Esophagus squamous epithelium (tissue), 5 donors: Measurements from ENCODE around the gene GRIN1. TPM values are rescaled to one million over a fixed set of nuclear protein-coding genes. Genes with fewer than 3 reads are reported as not detected.

Source experiments
- DNase-seq: peaks from one replicate; lab custom pipeline; 2025; lab: John Stamatoyannopoulos, UW
- H3K27ac ChIP-seq, 4 donors: fragments of 200-600 bp; sonication (generic); one replicate each; pipeline ENCODE4 v1.5.1; 2016 to 2019; ENCODE audit warnings: mild to moderate bottlenecking in 1 of 4
- H3K27me3 ChIP-seq, 4 donors: fragments of 200-600 bp; sonication (generic); 1 replicate in 3 of 4; 2 replicates in 1 of 4; pipeline versions ENCODE4 v1.5.1 to v1.6.0; 2017 to 2021; ENCODE audit warnings: antibody characterized with exemption in 1 of 4
- H3K36me3 ChIP-seq, 3 donors: fragments of 200-600 bp; sonication (generic); one replicate each; pipeline ENCODE4 v1.5.1; 2016 to 2019
- H3K4me1 ChIP-seq, 3 donors: fragments of 200-600 bp; sonication (generic); one replicate each; pipeline ENCODE4 v1.5.1; 2017 to 2019
- H3K4me3 ChIP-seq, 4 donors: fragments of 200-600 bp; sonication (generic); 1 replicate in 3 of 4; 2 replicates in 1 of 4; pipeline ENCODE4 v1.5.1; 2016 to 2019; ENCODE audit warnings: mild to moderate bottlenecking in 2 of 4, moderate library complexity in 1 of 4
- H3K9me3 ChIP-seq, 3 donors: fragments of 200-600 bp; sonication (generic); one replicate each; pipeline ENCODE4 v1.5.1; 2016 to 2019
- POLR2A ChIP-seq, 4 donors: fragments of 450-650 bp; IDR thresholded peaks; one replicate each; pipeline ENCODE4 v1.6.1; 2017; ENCODE audit warnings: antibody characterized with exemption in 4 of 4, mild to moderate bottlenecking in 4 of 4, moderate library complexity in 3 of 4
- WGBS, 2 donors: methylation state at CpG; one replicate each; pipeline ENCODE4 v1.1.5; 2018; 5-methylcytosine and 5-hydroxymethylcytosine counted together
- intact Hi-C: fragments of 100-400 bp; cut with DNase I; formaldehyde crosslinking; loops from one replicate; pipeline ENCODE4 v1.15.0; 2022
- total RNA-seq, 4 donors: library from RNA; depleted of rRNA; stranded (reverse); fragments of >200 nt; gene quantifications; one replicate each; pipeline ENCODE4 v1.1.0, GENCODE V29; 2016
- TF ChIP-seq, protein P1 (sequence below), 6 experiments: fragments of 450-650 bp in 4 of 6; fragments of 200-600 bp in 2 of 6; sonication (generic) in 2 of 6; IDR thresholded peaks; one replicate each; pipeline ENCODE4 v1.5.1; 2016 to 2019; ENCODE audit warnings: antibody characterized with exemption in 6 of 6, mild to moderate bottlenecking in 4 of 6, moderate library complexity in 4 of 6
- donor health status: DM: yes; HTN: yes; CAD: no.

The GRIN1 gene
- total RNA-seq, 4 donors from 2014 or later: 0.38 TPM; not detected in 3

DNA sequence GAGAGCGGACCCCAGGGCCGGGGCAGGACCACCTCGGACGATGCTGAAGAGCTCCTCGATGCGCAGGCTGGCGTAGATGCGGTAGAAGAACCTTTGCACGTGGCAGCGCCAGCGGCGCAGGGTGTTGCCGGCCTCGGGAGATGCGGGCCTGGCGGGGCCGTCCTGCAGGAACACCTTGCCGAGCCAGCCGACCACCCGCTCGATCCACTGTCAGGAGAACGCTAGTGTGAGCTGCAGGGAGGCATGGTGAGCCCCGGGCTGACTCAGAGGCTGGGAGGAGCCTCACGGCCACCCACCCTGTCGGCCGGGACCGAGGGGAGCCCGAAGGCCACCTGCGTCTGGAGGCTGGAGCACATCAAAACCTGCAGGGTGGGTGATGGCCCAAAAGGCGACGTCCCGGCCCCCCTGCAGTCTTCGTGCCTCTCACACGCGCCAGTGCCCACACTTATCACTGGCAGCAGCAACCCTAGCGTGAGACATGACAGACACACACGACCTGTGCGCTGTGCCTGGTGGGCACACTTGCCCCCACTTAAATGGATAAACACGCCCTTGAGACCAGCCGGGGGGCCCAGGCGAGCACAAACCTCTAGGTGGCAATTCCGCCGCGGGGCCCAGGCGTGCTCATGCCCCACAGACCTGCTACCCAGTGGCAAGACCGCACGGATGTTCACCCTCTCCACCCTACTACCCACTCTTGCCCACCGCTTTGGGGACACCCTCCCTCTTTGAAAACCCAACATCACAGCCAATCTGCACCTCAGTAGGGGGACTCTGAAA is 46.1 kb downstream of the GRIN1 start:
- Histone ChIP-seq H3K27me3 (no peaks in the 10 kb centered on the region), H3K36me3 (peaks cover 47 to 79% (median 47%) of the 10 kb centered on the region in 3 donors), H3K9me3 (no peaks in the 10 kb centered on the region), H3K4me1 (peaks cover 31 to 48% (median 32%) of the 10 kb centered on the region in 3 donors), H3K27ac (no peak overlapping the region), H3K4me3 (no peak overlapping the region)
- 90% methylated on average over 23 to 24 of the region's 48 CpGs for WGBS, 2 donors
- no peak for DNase-seq
- intact Hi-C loops: loop anchor here (10.0 kb wide), 1 partner anchor 50 kb away; the partner anchor contains the start of gene SLC34A3
- TF ChIP-seq, protein P1, sequence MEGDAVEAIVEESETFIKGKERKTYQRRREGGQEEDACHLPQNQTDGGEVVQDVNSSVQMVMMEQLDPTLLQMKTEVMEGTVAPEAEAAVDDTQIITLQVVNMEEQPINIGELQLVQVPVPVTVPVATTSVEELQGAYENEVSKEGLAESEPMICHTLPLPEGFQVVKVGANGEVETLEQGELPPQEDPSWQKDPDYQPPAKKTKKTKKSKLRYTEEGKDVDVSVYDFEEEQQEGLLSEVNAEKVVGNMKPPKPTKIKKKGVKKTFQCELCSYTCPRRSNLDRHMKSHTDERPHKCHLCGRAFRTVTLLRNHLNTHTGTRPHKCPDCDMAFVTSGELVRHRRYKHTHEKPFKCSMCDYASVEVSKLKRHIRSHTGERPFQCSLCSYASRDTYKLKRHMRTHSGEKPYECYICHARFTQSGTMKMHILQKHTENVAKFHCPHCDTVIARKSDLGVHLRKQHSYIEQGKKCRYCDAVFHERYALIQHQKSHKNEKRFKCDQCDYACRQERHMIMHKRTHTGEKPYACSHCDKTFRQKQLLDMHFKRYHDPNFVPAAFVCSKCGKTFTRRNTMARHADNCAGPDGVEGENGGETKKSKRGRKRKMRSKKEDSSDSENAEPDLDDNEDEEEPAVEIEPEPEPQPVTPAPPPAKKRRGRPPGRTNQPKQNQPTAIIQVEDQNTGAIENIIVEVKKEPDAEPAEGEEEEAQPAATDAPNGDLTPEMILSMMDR (IDR thresholded peaks at IDR 0.05): no peak
- no peak for TF ChIP-seq POLR2A (IDR thresholded peaks at IDR 0.05)

DNA sequence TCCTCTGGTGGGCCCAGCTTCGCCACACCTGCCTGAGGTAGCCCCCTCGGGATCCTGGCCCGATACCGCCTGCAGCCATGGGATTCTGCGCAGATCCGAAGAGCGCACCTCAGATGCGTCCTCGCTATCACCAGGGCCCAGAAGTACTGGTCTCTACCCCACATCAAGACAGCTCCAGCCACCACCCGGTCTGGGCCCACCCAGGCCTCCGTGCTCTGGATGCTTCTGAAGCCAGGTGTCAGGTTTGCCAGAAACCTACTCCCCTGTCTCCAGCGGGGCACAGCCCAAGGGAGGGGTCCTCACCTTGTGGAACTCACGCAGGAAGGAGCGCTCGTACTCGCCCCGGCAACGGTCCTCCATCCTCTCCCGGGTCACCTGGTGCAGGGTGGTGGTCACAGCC is 47.0 kb downstream of the GRIN1 start:
- H3K36me3 ChIP-seq: peaks cover 46 to 79% (median 47%) of the 10 kb centered on the region in 3 donors
- WGBS, 2 donors: 50 to 97% methylated on average over 2 to 10 of the region's 19 CpGs
- TF ChIP-seq POLR2A (IDR thresholded peaks at IDR 0.05): no peak
- TF ChIP-seq, protein P1 (IDR thresholded peaks at IDR 0.05): no peak

GRCh38 chr9:137186385-137186784 is 47.4 kb downstream of the GRIN1 start:
- H3K4me3 ChIP-seq: no peak overlapping the region
- H3K27me3 ChIP-seq: no peaks in the 10 kb centered on the region
- intact Hi-C loops: loop anchor here (10.0 kb wide), 1 partner anchor 48 kb away; the partner anchor contains the start of gene SLC34A3
- 60 to 81% methylated on average over 3 of the region's 6 CpGs for WGBS, 2 donors
- DNase-seq: no peak
- H3K9me3 ChIP-seq: no peaks in the 10 kb centered on the region
- H3K36me3 ChIP-seq: peaks cover 46 to 79% (median 48%) of the 10 kb centered on the region in 3 donors
- TF ChIP-seq, protein P1 (IDR thresholded peaks at IDR 0.05): no peak
- TF ChIP-seq POLR2A (IDR thresholded peaks at IDR 0.05): no peak
- H3K4me1 ChIP-seq: peaks cover 41 to 61% (median 43%) of the 10 kb centered on the region in 3 donors
- H3K27ac ChIP-seq: no peak overlapping the region

More for the DNA sequence above, 47.0 kb downstream of the GRIN1 start:
- intact Hi-C loops: loop anchor here (10.0 kb wide), 1 partner anchor 49 kb away; the partner anchor contains the start of gene SLC34A3
- no peaks in the 10 kb centered on the region for H3K9me3 ChIP-seq
- peaks cover 40 to 56% (median 41%) of the 10 kb centered on the region in 3 donors for H3K4me1 ChIP-seq
- H3K4me3 ChIP-seq: no peak overlapping the region
- no peak for DNase-seq
- H3K27ac ChIP-seq: no peak overlapping the region
- H3K27me3 ChIP-seq: no peaks in the 10 kb centered on the region

DNA sequence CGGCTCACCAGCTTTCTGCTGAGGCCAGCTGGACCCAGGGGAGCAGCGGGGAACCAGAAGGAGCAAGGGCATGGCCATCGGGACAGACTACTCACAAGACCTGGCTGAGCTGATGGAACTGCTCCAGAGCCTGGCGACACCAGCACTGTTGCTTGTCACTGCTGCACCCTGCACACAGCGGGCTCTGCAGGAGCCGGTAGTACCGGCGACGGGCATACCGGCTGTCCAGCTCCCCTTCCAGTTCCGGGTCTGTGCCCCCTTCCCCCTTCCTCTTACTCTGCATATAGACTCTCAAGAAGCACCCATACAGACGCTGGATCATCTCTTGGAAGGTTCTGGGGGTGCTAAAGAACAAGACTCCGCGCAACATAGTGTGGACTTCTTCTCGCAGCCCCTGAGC is 48.4 kb downstream of the GRIN1 start:
- intact Hi-C loops: loop anchor here (10.0 kb wide), 1 partner anchor 47 kb away; the partner anchor contains the start of gene SLC34A3
- 78 to 83% methylated on average over 11 to 12 of the region's 15 CpGs for WGBS, 2 donors
- TF ChIP-seq, protein P1 (IDR thresholded peaks at IDR 0.05): no peak
- no peak for TF ChIP-seq POLR2A (IDR thresholded peaks at IDR 0.05)
- Histone ChIP-seq H3K27me3 (no peaks in the 10 kb centered on the region), H3K4me1 (peaks cover 41 to 69% (median 43%) of the 10 kb centered on the region in 3 donors), H3K9me3 (no peaks in the 10 kb centered on the region), H3K36me3 (peaks cover 38 to 79% (median 45%) of the 10 kb centered on the region in 3 donors), H3K4me3 (peak overlapping the region; percentile 78 to 100 (median 88)), H3K27ac (peak overlapping the region in 2 of 4 donors; percentile 85 to 98)
- DNase-seq: no peak

GRCh38 chr9:137188086-137188489 is 49.1 kb downstream of the GRIN1 start:
- DNase-seq: no peak
- Histone ChIP-seq H3K4me1 (peaks cover 41 to 69% (median 43%) of the 10 kb centered on the region in 3 donors), H3K4me3 (peak overlapping the region; percentile 78 to 100 (median 88)), H3K27me3 (no peaks in the 10 kb centered on the region), H3K27ac (peak overlapping the region; percentile 85 to 99 (median 98)), H3K36me3 (peaks cover 31 to 79% (median 38%) of the 10 kb centered on the region in 3 donors), H3K9me3 (no peaks in the 10 kb centered on the region)
- intact Hi-C loops: loop anchor here (10.0 kb wide), 1 partner anchor 47 kb away; the partner anchor contains the start of gene SLC34A3
- TF ChIP-seq, protein P1 (IDR thresholded peaks at IDR 0.05): no peak
- no peak for TF ChIP-seq POLR2A (IDR thresholded peaks at IDR 0.05)
- WGBS, 2 donors: 0 to 1% methylated on average over 12 to 13 of the region's 31 CpGs
